A673 (cell line): Measurements from ENCODE around the gene KCNB1.

Experiments used
- EZH2 ChIP-seq: fragments of 200-600 bp; sonication (generic); IDR thresholded peaks from 2 replicates; pipeline ENCODE4 v1.6.1; 2017; ENCODE audit warnings: borderline replicate concordance, low read depth, mild to moderate bottlenecking, mixed read lengths, antibody characterized with exemption, low read length; ENCODE audit not compliant: poor library complexity, severe bottlenecking
- TF ChIP-seq, protein P1 (sequence below): fragments of 300-800, 200-600 bp; sonication (generic); conservative IDR thresholded peaks from 2 replicates; pipeline ENCODE4 v1.5.1; 2017; ENCODE audit warnings: low read depth, mild to moderate bottlenecking, antibody characterized with exemption, low read length, moderate library complexity, mixed read lengths

DNA sequence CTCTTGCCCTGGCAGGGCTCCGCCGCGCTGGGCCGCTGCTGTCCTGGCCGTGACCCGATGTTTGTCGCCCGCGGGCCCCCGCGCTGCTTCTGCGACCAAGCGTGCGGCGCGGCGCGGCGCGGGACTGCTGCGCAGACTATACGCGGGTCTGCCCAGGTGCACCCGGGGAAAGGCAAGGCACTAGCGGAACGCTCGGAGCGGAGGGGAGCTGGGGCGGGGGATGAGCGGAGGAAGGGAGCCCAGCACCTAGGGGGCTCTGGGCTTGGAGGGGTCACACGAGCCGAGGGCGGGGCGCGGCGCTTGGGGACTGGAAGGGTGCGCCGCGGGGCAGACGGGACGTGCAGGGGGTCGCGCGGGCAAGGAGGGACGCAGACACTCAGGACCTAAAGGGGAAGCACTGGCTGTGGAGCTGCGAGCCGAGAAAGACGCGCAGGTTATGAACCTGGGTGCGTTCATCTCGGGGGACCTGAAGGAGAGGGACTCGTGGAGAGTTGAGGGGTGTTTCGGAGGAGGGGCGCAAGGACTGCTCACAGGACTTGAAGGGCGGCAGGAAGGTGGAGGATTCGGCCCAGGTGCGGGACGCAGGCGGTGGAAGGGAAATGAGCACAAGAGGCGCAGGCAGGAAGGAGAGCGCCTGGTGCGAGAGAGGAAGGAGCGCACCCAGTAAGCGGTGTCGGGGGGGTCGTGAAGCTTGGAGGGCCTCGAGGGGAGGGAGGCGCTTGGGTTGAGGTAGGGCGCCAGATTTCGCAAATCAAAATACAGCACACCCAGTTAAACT lies 163.8 kb downstream of the KCNB1 start:
- TF ChIP-seq, protein P1, sequence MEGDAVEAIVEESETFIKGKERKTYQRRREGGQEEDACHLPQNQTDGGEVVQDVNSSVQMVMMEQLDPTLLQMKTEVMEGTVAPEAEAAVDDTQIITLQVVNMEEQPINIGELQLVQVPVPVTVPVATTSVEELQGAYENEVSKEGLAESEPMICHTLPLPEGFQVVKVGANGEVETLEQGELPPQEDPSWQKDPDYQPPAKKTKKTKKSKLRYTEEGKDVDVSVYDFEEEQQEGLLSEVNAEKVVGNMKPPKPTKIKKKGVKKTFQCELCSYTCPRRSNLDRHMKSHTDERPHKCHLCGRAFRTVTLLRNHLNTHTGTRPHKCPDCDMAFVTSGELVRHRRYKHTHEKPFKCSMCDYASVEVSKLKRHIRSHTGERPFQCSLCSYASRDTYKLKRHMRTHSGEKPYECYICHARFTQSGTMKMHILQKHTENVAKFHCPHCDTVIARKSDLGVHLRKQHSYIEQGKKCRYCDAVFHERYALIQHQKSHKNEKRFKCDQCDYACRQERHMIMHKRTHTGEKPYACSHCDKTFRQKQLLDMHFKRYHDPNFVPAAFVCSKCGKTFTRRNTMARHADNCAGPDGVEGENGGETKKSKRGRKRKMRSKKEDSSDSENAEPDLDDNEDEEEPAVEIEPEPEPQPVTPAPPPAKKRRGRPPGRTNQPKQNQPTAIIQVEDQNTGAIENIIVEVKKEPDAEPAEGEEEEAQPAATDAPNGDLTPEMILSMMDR = no peak
- TF ChIP-seq EZH2 = peak; percentile 99
